AG10803 (cell line): ENCODE data around the gene MED27.

Experiments used
- DNase-seq: peaks from one replicate; pipeline ENCODE4 v3.0.0; 2010; ENCODE audit warnings: low read depth
- H3K4me3 ChIP-seq: 2 replicates; pipeline ENCODE4 v1.5.1; 2011; ENCODE audit warnings: mild to moderate bottlenecking, low read length, control low read depth
- CTCF ChIP-seq: conservative IDR thresholded peaks from 2 replicates; pipeline ENCODE4 v1.5.1; 2011; ENCODE audit warnings: mild to moderate bottlenecking, low read length, control low read depth, inconsistent platforms

The MED27 gene

GRCh38 chr9:131811405-131811804, 268.3 kb downstream of the MED27 start:
- no peak for DNase-seq
- TF ChIP-seq CTCF = no peak
- no peak overlapping the region for H3K4me3 ChIP-seq

GRCh38 chr9:131810351-131811170, 269.1 kb downstream of the MED27 start:
- TF ChIP-seq CTCF = no peak
- DNase-seq = no peak
- H3K4me3 ChIP-seq = no peak overlapping the region
